Trophoblast cell (in vitro differentiated cells and primary cell): ENCODE data around the gene APOC3.

Experiments used
- DNase-seq, 2 donors: peaks; one replicate each; pipeline ENCODE4 v3.0.0-alpha.2; 2016
- H2AFZ ChIP-seq: 2 replicates; pipeline ENCODE4 v1.6.1; 2013; ENCODE audit warnings: low read length, moderate library complexity, mild to moderate bottlenecking; ENCODE audit not compliant: insufficient read depth, poor library complexity
- H2AK5ac ChIP-seq: 2 replicates; pipeline ENCODE4 v1.6.1; 2013; ENCODE audit warnings: mild to moderate bottlenecking, low read length
- H2BK120ac ChIP-seq: 2 replicates; pipeline ENCODE4 v1.6.1; 2013; ENCODE audit warnings: low read length, mild to moderate bottlenecking, moderate library complexity; ENCODE audit not compliant: insufficient read depth, poor library complexity
- H2BK12ac ChIP-seq: 2 replicates; pipeline ENCODE4 v1.6.1; 2013; ENCODE audit warnings: mild to moderate bottlenecking, low read length, moderate library complexity
- H2BK5ac ChIP-seq: 2 replicates; pipeline ENCODE4 v1.6.1; 2013; ENCODE audit warnings: low read length, low read depth, moderate library complexity, mild to moderate bottlenecking; ENCODE audit not compliant: poor library complexity
- H3K14ac ChIP-seq: 2 replicates; pipeline ENCODE4 v1.6.1; 2013; ENCODE audit warnings: mild to moderate bottlenecking, low read length
- H3K18ac ChIP-seq: 2 replicates; pipeline ENCODE4 v1.6.1; 2013; ENCODE audit warnings: mild to moderate bottlenecking, low read length
- H3K23ac ChIP-seq: 2 replicates; pipeline ENCODE4 v1.6.1; 2013; ENCODE audit warnings: low read length
- H3K27ac ChIP-seq: 2 replicates; pipeline ENCODE4 v1.5.1; 2013; ENCODE audit warnings: low read depth, mild to moderate bottlenecking, inconsistent platforms, low read length, moderate library complexity
- H3K27me3 ChIP-seq: 2 replicates; pipeline ENCODE4 v1.6.1; 2013; ENCODE audit warnings: inconsistent platforms, mild to moderate bottlenecking, low read length, moderate library complexity; ENCODE audit not compliant: insufficient read depth
- H3K36me3 ChIP-seq, 2 experiments: 1 replicate in 1 of 2; 2 replicates in 1 of 2; pipeline ENCODE4 v1.6.1; 2013; ENCODE audit warnings: low read length in 2 of 2, mild to moderate bottlenecking in 2 of 2, moderate library complexity in 1 of 2; ENCODE audit not compliant: insufficient read depth in 2 of 2, control insufficient read depth in 1 of 2
- H3K4ac ChIP-seq: 2 replicates; pipeline ENCODE4 v1.6.1; 2013; ENCODE audit warnings: low read depth, mild to moderate bottlenecking, low read length, moderate library complexity
- H3K4me1 ChIP-seq, 2 experiments: 1 replicate in 1 of 2; 2 replicates in 1 of 2; pipeline ENCODE4 v1.6.1; 2013; ENCODE audit warnings: low read length in 2 of 2, mild to moderate bottlenecking in 2 of 2, moderate library complexity in 1 of 2; ENCODE audit not compliant: insufficient read depth in 2 of 2, control insufficient read depth in 1 of 2
- H3K4me2 ChIP-seq: 2 replicates; pipeline ENCODE4 v1.6.1; 2013; ENCODE audit warnings: inconsistent platforms, mild to moderate bottlenecking, low read length, moderate library complexity
- H3K4me3 ChIP-seq: 2 replicates; pipeline ENCODE4 v1.5.1; 2013; ENCODE audit warnings: mild to moderate bottlenecking, low read depth, low read length, inconsistent platforms
- H3K79me1 ChIP-seq: one replicate; pipeline ENCODE4 v1.6.1; 2013; ENCODE audit warnings: low read length
- H3K79me2 ChIP-seq: 2 replicates; pipeline ENCODE4 v1.6.1; 2013; ENCODE audit warnings: low read length, mild to moderate bottlenecking; ENCODE audit not compliant: control insufficient read depth, insufficient read depth, poor library complexity
- H3K9ac ChIP-seq: 2 replicates; pipeline ENCODE4 v1.6.1; 2013; ENCODE audit warnings: mild to moderate bottlenecking, low read length
- H3K9me3 ChIP-seq: 2 replicates; pipeline ENCODE4 v1.6.1; 2013; ENCODE audit warnings: low read depth, mild to moderate bottlenecking, control low read depth, inconsistent platforms, low read length; ENCODE audit not compliant: insufficient read depth
- H4K12ac ChIP-seq: 2 replicates; pipeline ENCODE4 v1.6.1; 2013; ENCODE audit warnings: low read depth, mild to moderate bottlenecking, low read length, moderate library complexity
- H4K8ac ChIP-seq: 2 replicates; pipeline ENCODE4 v1.6.1; 2013; ENCODE audit warnings: low read depth, mild to moderate bottlenecking, low read length, moderate library complexity
- H4K91ac ChIP-seq: one replicate; pipeline ENCODE4 v1.6.1; 2013; ENCODE audit warnings: low read depth, mild to moderate bottlenecking, low read length, moderate library complexity
- WGBS: extraction: QIAGEN DNeasy Blood & Tissue Kit; methylation state at CpG from one replicate; pipeline ENCODE4 v1.1.7; 2013; ENCODE audit warnings: missing lambda C conversion rate; ENCODE audit not compliant: insufficient read length, insufficient coverage; ENCODE audit errors: extremely low coverage; 5-methylcytosine and 5-hydroxymethylcytosine counted together

Gene APOC3

GRCh38 chr11:116849486-116849885, 19.8 kb downstream of the APOC3 start:
- Histone ChIP-seq H4K8ac (no peak overlapping the region), H3K79me1 (no peaks in the 10 kb centered on the region), H3K36me3 (peaks cover 23 to 36% of the 10 kb centered on the region in 2 experiments), H3K4me3 (no peak overlapping the region), H3K9me3 (no peaks in the 10 kb centered on the region), H2AK5ac (no peak overlapping the region), H2BK12ac (no peak overlapping the region), H3K14ac (no peak overlapping the region), H3K4me2 (no peak overlapping the region), H2BK5ac (no peak overlapping the region), H2BK120ac (no peak overlapping the region), H3K9ac (no peak overlapping the region), H3K4me1 (no peaks in the 10 kb centered on the region), H3K27me3 (no peaks in the 10 kb centered on the region), H2AFZ (no peak overlapping the region), H4K91ac (no peak overlapping the region), H3K4ac (no peak overlapping the region), H3K18ac (no peak overlapping the region), H3K23ac (no peak overlapping the region), H3K79me2 (no peaks in the 10 kb centered on the region), H3K27ac (no peak overlapping the region), H4K12ac (no peak overlapping the region)
- no peak for DNase-seq
- no CpG with 5 or more reads among the region's 6 CpGs for WGBS

GRCh38 chr11:116851626-116852025, 21.9 kb downstream of the APOC3 start:
- H3K18ac ChIP-seq = no peak overlapping the region
- no peaks in the 10 kb centered on the region for H3K27me3 ChIP-seq
- H2AFZ ChIP-seq = no peak overlapping the region
- H2BK5ac ChIP-seq = no peak overlapping the region
- no peaks in the 10 kb centered on the region for H3K79me1 ChIP-seq
- H3K23ac ChIP-seq = no peak overlapping the region
- H3K27ac ChIP-seq = no peak overlapping the region
- H2BK12ac ChIP-seq = no peak overlapping the region
- H4K91ac ChIP-seq = no peak overlapping the region
- H2BK120ac ChIP-seq = no peak overlapping the region
- no peak overlapping the region for H3K9ac ChIP-seq
- H2AK5ac ChIP-seq = no peak overlapping the region
- H3K4me2 ChIP-seq = no peak overlapping the region
- no peak overlapping the region for H3K4me3 ChIP-seq
- no peak for DNase-seq
- H3K79me2 ChIP-seq = no peaks in the 10 kb centered on the region
- no peak overlapping the region for H3K4ac ChIP-seq
- peaks cover 17 to 30% of the 10 kb centered on the region in 2 experiments for H3K36me3 ChIP-seq
- no CpG with 5 or more reads among the region's 7 CpGs for WGBS
- H3K14ac ChIP-seq = no peak overlapping the region
- H3K4me1 ChIP-seq = no peaks in the 10 kb centered on the region
- no peak overlapping the region for H4K12ac ChIP-seq
- H4K8ac ChIP-seq = no peak overlapping the region
- H3K9me3 ChIP-seq = no peaks in the 10 kb centered on the region

- no peak overlapping the region for H4K91ac ChIP-seq
- no peaks in the 10 kb centered on the region for H3K79me1 ChIP-seq
- H3K36me3 ChIP-seq = peaks cover 13 to 23% of the 10 kb centered on the region in 2 experiments
- no peaks in the 10 kb centered on the region for H3K79me2 ChIP-seq
- H3K23ac ChIP-seq = peak overlapping the region; percentile 22
- H4K8ac ChIP-seq = no peak overlapping the region
- no peak overlapping the region for H4K12ac ChIP-seq
- no peak overlapping the region for H2BK12ac ChIP-seq
- no peak overlapping the region for H3K14ac ChIP-seq
- H3K4me1 ChIP-seq = no peaks in the 10 kb centered on the region
- no peak for DNase-seq
- no peaks in the 10 kb centered on the region for H3K9me3 ChIP-seq
- WGBS = no CpG with 5 or more reads among the region's 5 CpGs
- H3K27ac ChIP-seq = no peak overlapping the region
- H2BK5ac ChIP-seq = no peak overlapping the region
- H3K18ac ChIP-seq = no peak overlapping the region
- no peak overlapping the region for H2AK5ac ChIP-seq
- no peaks in the 10 kb centered on the region for H3K27me3 ChIP-seq
- H3K4me3 ChIP-seq = no peak overlapping the region
- H3K9ac ChIP-seq = no peak overlapping the region
- no peak overlapping the region for H2AFZ ChIP-seq
- H2BK120ac ChIP-seq = no peak overlapping the region
- H3K4ac ChIP-seq = no peak overlapping the region
- no peak overlapping the region for H3K4me2 ChIP-seq
Observed at GRCh38 chr11:116852261-116853031, 22.7 kb downstream of the APOC3 start.

- no peaks in the 10 kb centered on the region for H3K4me1 ChIP-seq
- no peak overlapping the region for H3K4me3 ChIP-seq
- no peak overlapping the region for H3K27ac ChIP-seq
- H2BK120ac ChIP-seq = no peak overlapping the region
- no peak overlapping the region for H3K18ac ChIP-seq
- no peaks in the 10 kb centered on the region for H3K79me1 ChIP-seq
- H3K9ac ChIP-seq = no peak overlapping the region
- no peak overlapping the region for H3K4me2 ChIP-seq
- no peak overlapping the region for H3K23ac ChIP-seq
- no peak overlapping the region for H3K4ac ChIP-seq
- H4K8ac ChIP-seq = no peak overlapping the region
- no peak overlapping the region for H2AK5ac ChIP-seq
- no peaks in the 10 kb centered on the region for H3K79me2 ChIP-seq
- H2BK5ac ChIP-seq = no peak overlapping the region
- peak in 1 of 2 donors; percentile 25 for DNase-seq
- WGBS = no CpG with 5 or more reads among the region's 6 CpGs
- no peak overlapping the region for H3K14ac ChIP-seq
- H2AFZ ChIP-seq = no peak overlapping the region
- no peak overlapping the region for H2BK12ac ChIP-seq
- no peak overlapping the region for H4K12ac ChIP-seq
- H3K36me3 ChIP-seq = peaks cover 19 to 28% of the 10 kb centered on the region in 2 experiments
- H4K91ac ChIP-seq = no peak overlapping the region
- no peaks in the 10 kb centered on the region for H3K9me3 ChIP-seq
- no peaks in the 10 kb centered on the region for H3K27me3 ChIP-seq
Observed at GRCh38 chr11:116853461-116854073, 23.9 kb downstream of the APOC3 start.
